Heart left ventricle (tissue), 16 donors: Measurements from ENCODE around the gene ZFAND3. TPM values are rescaled to one million over a fixed set of nuclear protein-coding genes. Genes with fewer than 3 reads are reported as not detected.

Source experiments
- ATAC-seq, 4 donors: fragments of 200-7000 bp; cut with Tn5 transposase; one replicate each; pipeline ENCODE4 v1.9.1; 2020 to 2022; ENCODE audit warnings: moderate library complexity in 4 of 4, mild to moderate bottlenecking in 3 of 4, moderate number of reproducible peaks in 1 of 4
- DNase-seq, 5 donors: peaks; one replicate each; pipeline ENCODE4 v3.0.0-alpha.2; 2020
- H3K27ac ChIP-seq, 12 donors: fragments of 200-600 bp; sonication (generic) in 4 of 12; one replicate each; pipeline versions ENCODE4 v1.5.0 to v1.8.0; 2016 to 2022; ENCODE audit warnings: mild to moderate bottlenecking in 2 of 12
- H3K27me3 ChIP-seq, 9 donors: fragments of 200-600 bp; sonication (generic) in 2 of 9; one replicate each; pipeline versions ENCODE4 v1.5.1 to v1.8.0; 2016 to 2022; ENCODE audit warnings: mild to moderate bottlenecking in 3 of 9
- H3K36me3 ChIP-seq, 9 donors: fragments of 200-600 bp; sonication (generic) in 2 of 9; one replicate each; pipeline versions ENCODE4 v1.5.0 to v1.8.0; 2018 to 2022; ENCODE audit warnings: mild to moderate bottlenecking in 2 of 9
- H3K4me1 ChIP-seq, 12 donors: fragments of 200-600 bp; sonication (generic) in 4 of 12; one replicate each; pipeline versions ENCODE4 v1.5.0 to v1.8.0; 2016 to 2022; ENCODE audit warnings: mild to moderate bottlenecking in 3 of 12
- H3K4me3 ChIP-seq, 12 donors: fragments of 200-600 bp; sonication (generic) in 4 of 12; one replicate each; pipeline versions ENCODE4 v1.5.0 to v1.8.0; 2017 to 2022; ENCODE audit warnings: mild to moderate bottlenecking in 9 of 12, moderate library complexity in 4 of 12
- H3K9me3 ChIP-seq, 12 donors: fragments of 200-600 bp; sonication (generic) in 4 of 12; one replicate each; pipeline versions ENCODE4 v1.5.0 to v1.8.0; 2016 to 2022; ENCODE audit warnings: mild to moderate bottlenecking in 1 of 12
- CTCF ChIP-seq, 12 donors: fragments of 200-600 bp; sonication (generic) in 4 of 12; IDR thresholded peaks; one replicate each; pipeline versions ENCODE4 v1.5.0 to v1.8.0; 2018 to 2022; ENCODE audit warnings: antibody characterized with exemption in 12 of 12, mild to moderate bottlenecking in 5 of 12
- POLR2A ChIP-seq, 2 donors: fragments of 450-650 bp; IDR thresholded peaks; one replicate each; pipeline ENCODE4 v1.6.1; 2017; ENCODE audit warnings: antibody characterized with exemption in 2 of 2, mild to moderate bottlenecking in 2 of 2, moderate library complexity in 2 of 2
- WGBS, 4 donors: extraction: QIAGEN DNeasy Blood & Tissue Kit in 2 of 4; methylation state at CpG; one replicate each; pipeline versions ENCODE4 v1.1.5 to v1.1.7; 2013 to 2018; 5-methylcytosine and 5-hydroxymethylcytosine counted together
- intact Hi-C, 10 donors: fragments of 100-400 bp; cut with DNase I; formaldehyde crosslinking; loops; one replicate each; pipeline versions ENCODE4 v1.11.1 to v1.14.2; 2022
- polyA plus RNA-seq, 2 donors: library from polyadenylated mRNA; stranded (reverse); fragments of 200-250 nt; gene quantifications; one replicate each; pipeline ENCODE4 v1.2.3, GENCODE V29; 2013
- total RNA-seq, 9 donors: library from RNA; depleted of rRNA in 2 of 9; stranded (reverse); fragments of >200 nt in 2 of 9; fragmentation: NEBNext Ultra II Directional in 3 of 9; extraction: Animal tissue kit (Norgen Biotek cat#: 25700) in 3 of 9; gene quantifications; one replicate each; pipeline versions ENCODE4 v1.1.0 to v1.2.4, GENCODE V29; 2016 to 2023
- donor health status: ischemic (EF 13 %, LVEDD 7.1; RV severe dilation, severe dysfunction).
- donor health status: healthy with polysubstance abuse.
- donor health status: DM: no; HTN: yes; CAD: no.
- donor health status: DM: no; HTN: no; CAD: no.
- donor health status: ischemic (EF 25% LVEDD 6.9; RV normal size, moderate dysfunction).
- donor health status: ischemic (EF 25% LVEDD 5.7; RV mildly dilated, moderate dysfunction).
- donor health status: healthy.
- donor health status: DM: yes; HTN: yes; CAD: no.
- donor health status: ischemic (EF 35%, LVEDD 5.7; RV mildly dilated, moderate dysfunction).
- donor health status: nonischemic (EF 11% LVEDD 7.7; RV severe dilation, severe dysfunction).
- donor health status: DM: yes; HTN: yes; CAD: no.
- donor health status: PGD.
- donor health status: ischemic (EF 29% LVEDD 5.4; RV normal size, mild dysfunction).
- donor health status: nonischemic (EF 23%, LVEDD 6.1; RV moderate dilation, normal function).

ZFAND3 gene
- total and polyA plus RNA-seq, 11 donors: 29.1 to 114 (median 88.2) TPM

- Histone ChIP-seq H3K4me1 (no peaks in the 10 kb centered on the region), H3K9me3 (no peaks in the 10 kb centered on the region), H3K27ac (no peak overlapping the region), H3K4me3 (no peak overlapping the region), H3K36me3 (peaks cover 0 to 8% (median 0%) of the 10 kb centered on the region in 9 donors), H3K27me3 (no peaks in the 10 kb centered on the region)
- 90 to 94% (median 92%) methylated on average over 9 of the region's 9 CpGs for WGBS, 4 donors
- TF ChIP-seq CTCF (IDR thresholded peaks at IDR 0.05): no peak
- no peak for TF ChIP-seq POLR2A (IDR thresholded peaks at IDR 0.05)
- ATAC-seq (no peak), DNase-seq (no peak)
- intact Hi-C loops: no loop called here
Measured at GRCh38 chr6:38191418-38191817, 371.9 kb downstream of the ZFAND3 start.

GRCh38 chr6:38192011-38192410 is 372.5 kb downstream of the ZFAND3 start:
- Histone ChIP-seq H3K4me1 (no peaks in the 10 kb centered on the region), H3K9me3 (no peaks in the 10 kb centered on the region), H3K36me3 (peaks cover 0 to 8% (median 0%) of the 10 kb centered on the region in 9 donors), H3K27ac (no peak overlapping the region), H3K4me3 (no peak overlapping the region), H3K27me3 (no peaks in the 10 kb centered on the region)
- TF ChIP-seq POLR2A (IDR thresholded peaks at IDR 0.05): no peak
- no peak for TF ChIP-seq CTCF (IDR thresholded peaks at IDR 0.05)
- no peak for ATAC-seq
- intact Hi-C loops: no loop called here
- 82 to 90% (median 87%) methylated on average over 9 of the region's 9 CpGs for WGBS, 4 donors
- no peak for DNase-seq

- 67 to 78% (median 76%) methylated on average over 5 of the region's 5 CpGs for WGBS, 4 donors
- H3K4me1 ChIP-seq: no peaks in the 10 kb centered on the region
- no peak overlapping the region for H3K27ac ChIP-seq
- H3K27me3 ChIP-seq: no peaks in the 10 kb centered on the region
- ATAC-seq: no peak
- intact Hi-C loops: no loop called here
- no peak for TF ChIP-seq POLR2A (IDR thresholded peaks at IDR 0.05)
- TF ChIP-seq CTCF (IDR thresholded peaks at IDR 0.05): no peak
- H3K4me3 ChIP-seq: no peak overlapping the region
- DNase-seq: no peak
- H3K36me3 ChIP-seq: peaks cover 0 to 8% (median 0%) of the 10 kb centered on the region in 9 donors
- H3K9me3 ChIP-seq: no peaks in the 10 kb centered on the region
Measured at GRCh38 chr6:38192487-38192886, 373.0 kb downstream of the ZFAND3 start.

- Histone ChIP-seq H3K27me3 (no peaks in the 10 kb centered on the region), H3K4me1 (no peaks in the 10 kb centered on the region), H3K36me3 (peaks cover 0 to 8% (median 0%) of the 10 kb centered on the region in 9 donors), H3K9me3 (no peaks in the 10 kb centered on the region), H3K4me3 (no peak overlapping the region), H3K27ac (no peak overlapping the region)
- DNase-seq (no peak), ATAC-seq (no peak)
- 94 to 97% (median 96%) methylated on average over 7 of the region's 7 CpGs for WGBS, 4 donors
- intact Hi-C loops: no loop called here
- TF ChIP-seq CTCF (IDR thresholded peaks at IDR 0.05) (no peak), POLR2A (IDR thresholded peaks at IDR 0.05) (no peak)
Measured at GRCh38 chr6:38193051-38193450, 373.5 kb downstream of the ZFAND3 start.
